BE2C (cell line): ENCODE results near the gene INO80.
"Not testable (repeated sequence)": the region's sequence is repeated elsewhere in the genome, so short reads cannot be mapped to it uniquely, and the experiment has no call there.

ENCODE experiments used
- DNase-seq: peaks from one replicate; pipeline ENCODE4 v3.0.0-alpha.2; 2020
- H3K27me3 ChIP-seq: fragments of 250-450 bp; sonication (Bioruptor Pico); 2 replicates; pipeline ENCODE4 v1.5.1; 2020; ENCODE audit warnings: mild to moderate bottlenecking
- H3K36me3 ChIP-seq: fragments of 250-450 bp; sonication (Bioruptor Pico); 2 replicates; pipeline ENCODE4 v1.5.1; 2020; ENCODE audit warnings: mild to moderate bottlenecking
- H3K4me1 ChIP-seq: fragments of 250-450 bp; sonication (Bioruptor Pico); 2 replicates; pipeline ENCODE4 v1.5.1; 2020
- H3K4me3 ChIP-seq: 2 replicates; pipeline ENCODE4 v1.5.1; 2011; ENCODE audit warnings: low read depth, low read length
- H3K9me3 ChIP-seq: fragments of 250-450 bp; sonication (Bioruptor Pico); 2 replicates; pipeline ENCODE4 v1.5.1; 2020
- TF ChIP-seq, protein P1 (sequence below): IDR thresholded peaks from 2 replicates; pipeline ENCODE4 v1.5.1; 2012; ENCODE audit warnings: mild to moderate bottlenecking, low read depth, low read length

The INO80 gene

DNA sequence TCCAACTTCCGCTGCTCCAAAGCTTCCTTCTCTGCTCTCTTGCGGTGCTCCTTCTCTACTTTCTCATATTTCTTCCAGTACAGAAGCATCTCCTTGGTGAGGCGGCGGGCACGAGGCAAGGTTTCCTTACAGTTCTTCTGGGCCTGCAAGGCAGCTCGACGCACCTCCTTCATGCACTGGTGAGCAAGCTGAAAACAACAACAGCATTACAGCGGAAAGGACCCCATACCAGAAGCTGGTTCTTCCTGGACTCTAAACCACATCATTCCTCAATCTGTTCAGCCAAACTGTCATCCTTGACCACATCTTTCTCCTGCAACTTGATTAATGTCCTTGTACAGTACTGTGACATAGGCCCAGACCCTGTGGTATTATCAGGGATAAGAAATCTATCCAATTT lies 36.4 kb downstream of the INO80 start:
- Histone ChIP-seq H3K4me3 (no peak overlapping the region), H3K36me3 (peaks cover 93% of the 10 kb centered on the region), H3K4me1 (no peaks in the 10 kb centered on the region), H3K9me3 (no peaks in the 10 kb centered on the region), H3K27me3 (no peaks in the 10 kb centered on the region)
- no peak for DNase-seq
- TF ChIP-seq, protein P1, sequence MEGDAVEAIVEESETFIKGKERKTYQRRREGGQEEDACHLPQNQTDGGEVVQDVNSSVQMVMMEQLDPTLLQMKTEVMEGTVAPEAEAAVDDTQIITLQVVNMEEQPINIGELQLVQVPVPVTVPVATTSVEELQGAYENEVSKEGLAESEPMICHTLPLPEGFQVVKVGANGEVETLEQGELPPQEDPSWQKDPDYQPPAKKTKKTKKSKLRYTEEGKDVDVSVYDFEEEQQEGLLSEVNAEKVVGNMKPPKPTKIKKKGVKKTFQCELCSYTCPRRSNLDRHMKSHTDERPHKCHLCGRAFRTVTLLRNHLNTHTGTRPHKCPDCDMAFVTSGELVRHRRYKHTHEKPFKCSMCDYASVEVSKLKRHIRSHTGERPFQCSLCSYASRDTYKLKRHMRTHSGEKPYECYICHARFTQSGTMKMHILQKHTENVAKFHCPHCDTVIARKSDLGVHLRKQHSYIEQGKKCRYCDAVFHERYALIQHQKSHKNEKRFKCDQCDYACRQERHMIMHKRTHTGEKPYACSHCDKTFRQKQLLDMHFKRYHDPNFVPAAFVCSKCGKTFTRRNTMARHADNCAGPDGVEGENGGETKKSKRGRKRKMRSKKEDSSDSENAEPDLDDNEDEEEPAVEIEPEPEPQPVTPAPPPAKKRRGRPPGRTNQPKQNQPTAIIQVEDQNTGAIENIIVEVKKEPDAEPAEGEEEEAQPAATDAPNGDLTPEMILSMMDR: no peak

DNA sequence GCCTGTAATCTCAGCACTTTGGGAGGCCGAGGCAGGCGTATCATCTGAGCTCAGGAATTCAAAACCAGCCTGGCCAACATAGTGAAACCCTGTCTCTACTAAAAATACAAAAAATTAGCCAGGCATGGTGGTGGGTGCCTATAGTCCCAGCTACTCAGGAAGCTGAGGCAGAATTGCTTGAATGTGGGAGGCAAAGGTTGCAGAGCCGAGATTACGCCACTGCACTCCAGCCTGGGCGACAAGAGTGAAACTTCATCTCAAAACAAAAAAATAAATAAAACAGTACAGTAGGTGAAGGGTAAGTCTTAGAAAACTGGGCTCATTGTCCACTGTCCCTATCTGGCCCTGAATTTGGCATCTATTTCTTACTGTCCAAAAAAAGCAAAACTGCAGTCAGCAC lies 37.2 kb downstream of the INO80 start:
- not testable (repeated sequence) for H3K4me1 ChIP-seq, H3K27me3 ChIP-seq, H3K9me3 ChIP-seq, H3K4me3 ChIP-seq, DNase-seq
- H3K36me3 ChIP-seq: peaks cover 93% of the 10 kb centered on the region

DNA sequence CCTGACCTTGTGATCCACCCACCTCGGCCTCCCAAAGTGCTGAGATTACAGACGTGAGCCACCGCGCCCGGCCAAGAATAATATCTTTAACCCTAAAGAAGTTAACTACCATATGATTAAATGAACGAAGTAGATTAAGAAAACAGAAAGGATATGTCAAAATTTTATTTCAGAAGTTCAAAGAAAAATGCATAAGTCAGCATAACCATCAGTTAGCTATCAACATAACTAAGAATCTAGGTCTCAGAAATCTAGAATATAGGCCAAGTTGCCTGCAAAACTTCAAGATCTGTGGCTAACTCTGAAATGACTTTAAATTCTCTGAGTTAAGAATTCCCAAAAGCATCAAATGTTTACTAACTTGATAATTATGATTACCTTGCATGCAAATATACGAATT lies 38.0 kb downstream of the INO80 start:
- TF ChIP-seq, protein P1: no peak
- DNase-seq: no peak

DNA sequence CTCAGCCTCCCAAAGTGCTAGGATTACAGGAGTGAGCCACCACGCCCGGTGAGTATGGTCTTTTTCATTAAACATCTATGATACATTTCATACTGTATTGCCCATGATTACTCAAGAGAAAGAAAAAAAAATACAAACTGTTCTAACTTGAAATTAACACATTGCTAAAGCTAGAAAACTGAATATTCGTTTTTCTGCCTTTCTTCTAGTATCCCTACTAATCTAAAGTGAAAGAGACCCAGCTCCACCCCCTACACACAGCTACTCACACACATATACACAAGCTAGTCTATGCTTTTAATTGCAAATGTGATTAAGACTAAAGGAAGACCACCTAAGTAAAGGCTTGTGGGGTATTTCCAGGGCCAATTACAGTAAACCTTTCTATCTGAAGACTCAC lies 43.1 kb downstream of the INO80 start:
- no peak for DNase-seq
- Histone ChIP-seq H3K4me1 (no peaks in the 10 kb centered on the region), H3K4me3 (no peak overlapping the region), H3K27me3 (no peaks in the 10 kb centered on the region), H3K36me3 (peaks cover 81% of the 10 kb centered on the region), H3K9me3 (no peaks in the 10 kb centered on the region)
- TF ChIP-seq, protein P1: no peak

More for the DNA sequence above, 38.0 kb downstream of the INO80 start:
- no peak overlapping the region for H3K4me3 ChIP-seq
- H3K4me1 ChIP-seq: no peaks in the 10 kb centered on the region
- no peaks in the 10 kb centered on the region for H3K9me3 ChIP-seq
- peaks cover 93% of the 10 kb centered on the region for H3K36me3 ChIP-seq
- H3K27me3 ChIP-seq: no peaks in the 10 kb centered on the region

DNA sequence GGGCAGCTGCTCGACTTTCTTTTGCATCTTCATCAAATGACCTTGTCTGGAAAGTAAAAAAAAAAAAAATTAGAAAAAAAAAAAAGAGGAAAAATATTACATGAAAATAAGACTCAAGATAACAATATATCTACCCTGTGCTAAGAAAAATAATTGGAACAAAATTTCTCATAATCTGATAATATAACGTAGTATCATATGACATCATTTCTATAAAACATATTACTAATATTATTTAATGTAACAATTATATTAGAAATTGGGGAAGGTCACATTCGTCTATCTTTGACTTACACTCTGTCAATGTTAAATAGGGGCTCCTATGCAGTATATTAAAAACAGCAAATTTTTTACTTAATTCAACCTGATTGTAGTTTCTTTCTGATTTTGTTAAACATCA lies 44.1 kb downstream of the INO80 start:
- Histone ChIP-seq H3K4me3 (no peak overlapping the region), H3K27me3 (no peaks in the 10 kb centered on the region), H3K4me1 (no peaks in the 10 kb centered on the region), H3K36me3 (peaks cover 82% of the 10 kb centered on the region), H3K9me3 (no peaks in the 10 kb centered on the region)
- TF ChIP-seq, protein P1: no peak
- DNase-seq: no peak

DNA sequence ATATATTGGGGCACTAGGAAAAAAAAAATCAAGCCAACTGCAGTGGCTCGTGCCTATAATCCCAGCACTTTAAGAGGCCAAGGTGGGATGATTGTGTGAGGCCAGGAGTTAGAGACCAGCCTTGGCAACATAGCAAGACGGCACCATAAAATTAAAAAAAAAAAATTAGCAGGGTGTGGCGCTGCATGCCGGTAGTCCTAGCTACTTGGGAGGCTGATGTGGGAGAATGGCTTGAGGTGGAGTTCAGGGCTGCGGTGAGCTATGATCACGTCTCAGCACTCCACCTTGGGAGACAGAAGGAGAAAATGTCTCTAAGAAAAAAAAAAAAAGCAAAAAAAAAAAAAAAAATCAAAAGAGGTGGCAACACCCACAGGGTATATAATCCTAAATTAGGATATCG lies 49.6 kb downstream of the INO80 start:
- Histone ChIP-seq H3K4me3 (no peak overlapping the region), H3K4me1 (no peaks in the 10 kb centered on the region), H3K9me3 (no peaks in the 10 kb centered on the region; the same call in 1 of the 2 replicates), H3K27me3 (no peaks in the 10 kb centered on the region), H3K36me3 (peaks cover 88% of the 10 kb centered on the region)
- TF ChIP-seq, protein P1: no peak
- no peak for DNase-seq

DNA sequence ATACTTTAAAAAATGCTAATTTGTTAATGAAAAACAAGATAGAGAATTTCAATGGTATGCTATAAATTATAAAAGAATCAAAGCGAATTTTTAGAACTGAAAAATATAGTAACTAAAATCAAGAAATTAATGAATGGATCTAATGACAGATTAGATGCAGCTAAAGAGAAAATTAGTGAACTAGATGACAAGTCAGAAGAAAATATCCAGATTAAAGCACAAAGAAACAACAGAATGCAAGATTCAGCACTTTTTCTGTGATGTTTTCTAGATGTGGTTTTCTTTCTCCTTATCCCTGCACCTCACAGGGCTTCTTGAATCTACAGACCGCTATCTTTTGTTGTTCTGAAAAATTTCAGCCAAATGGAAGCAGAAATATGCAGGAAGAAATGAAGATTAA lies 54.4 kb downstream of the INO80 start:
- H3K4me3 ChIP-seq: no peak overlapping the region
- H3K9me3 ChIP-seq: no peaks in the 10 kb centered on the region; the same call in 1 of the 2 replicates
- H3K4me1 ChIP-seq: no peaks in the 10 kb centered on the region
- H3K27me3 ChIP-seq: no peaks in the 10 kb centered on the region
- no peak for DNase-seq
- peaks cover 88% of the 10 kb centered on the region for H3K36me3 ChIP-seq
- TF ChIP-seq, protein P1: no peak
